Effector CD8-positive, alpha-beta T cell (primary cell): ENCODE results near the gene ETV1.

Experiments used
- DNase-seq: peaks from one replicate; lab custom pipeline; 2025; lab: John Stamatoyannopoulos, UW

The ETV1 gene

DNA sequence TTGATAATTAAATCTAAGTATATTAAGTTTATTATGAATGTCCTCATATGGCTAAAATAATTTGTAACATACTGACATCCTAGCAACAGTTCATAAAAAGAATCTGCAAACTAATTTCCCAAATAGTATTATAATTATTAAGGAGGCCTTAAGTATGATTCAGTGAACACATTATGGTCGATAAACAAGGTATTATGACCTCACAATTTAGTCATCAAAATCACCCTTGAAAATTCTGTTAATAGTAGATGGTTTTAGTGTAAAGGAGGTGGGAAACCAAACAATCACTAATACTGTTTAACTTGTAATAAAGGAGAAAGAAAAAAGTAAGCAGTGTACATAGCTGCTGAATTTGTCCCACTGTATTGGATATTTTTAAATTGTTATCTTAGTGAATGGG, 2.1 kb downstream of the ETV1 start:
- no peak for DNase-seq

DNA sequence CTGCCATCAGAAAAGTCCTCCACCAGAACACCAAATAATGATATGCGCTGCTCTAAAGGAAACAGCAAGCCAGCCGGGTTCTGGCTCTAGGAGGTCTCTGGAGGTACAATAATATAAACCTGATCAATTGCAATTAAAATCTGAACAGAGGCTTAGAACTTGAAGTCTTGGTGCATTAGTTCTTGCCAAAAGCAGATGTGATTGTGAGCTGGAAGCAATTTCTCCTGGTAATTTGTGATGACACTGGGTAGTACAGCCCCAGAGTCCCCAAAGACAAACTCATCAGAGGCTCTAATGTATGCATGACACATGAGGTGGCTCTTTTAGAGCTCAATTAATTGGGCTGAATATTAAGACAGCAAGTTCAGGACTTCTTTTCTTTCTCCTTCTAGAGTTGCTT, 3.3 kb downstream of the ETV1 start:
- no peak for DNase-seq

DNA sequence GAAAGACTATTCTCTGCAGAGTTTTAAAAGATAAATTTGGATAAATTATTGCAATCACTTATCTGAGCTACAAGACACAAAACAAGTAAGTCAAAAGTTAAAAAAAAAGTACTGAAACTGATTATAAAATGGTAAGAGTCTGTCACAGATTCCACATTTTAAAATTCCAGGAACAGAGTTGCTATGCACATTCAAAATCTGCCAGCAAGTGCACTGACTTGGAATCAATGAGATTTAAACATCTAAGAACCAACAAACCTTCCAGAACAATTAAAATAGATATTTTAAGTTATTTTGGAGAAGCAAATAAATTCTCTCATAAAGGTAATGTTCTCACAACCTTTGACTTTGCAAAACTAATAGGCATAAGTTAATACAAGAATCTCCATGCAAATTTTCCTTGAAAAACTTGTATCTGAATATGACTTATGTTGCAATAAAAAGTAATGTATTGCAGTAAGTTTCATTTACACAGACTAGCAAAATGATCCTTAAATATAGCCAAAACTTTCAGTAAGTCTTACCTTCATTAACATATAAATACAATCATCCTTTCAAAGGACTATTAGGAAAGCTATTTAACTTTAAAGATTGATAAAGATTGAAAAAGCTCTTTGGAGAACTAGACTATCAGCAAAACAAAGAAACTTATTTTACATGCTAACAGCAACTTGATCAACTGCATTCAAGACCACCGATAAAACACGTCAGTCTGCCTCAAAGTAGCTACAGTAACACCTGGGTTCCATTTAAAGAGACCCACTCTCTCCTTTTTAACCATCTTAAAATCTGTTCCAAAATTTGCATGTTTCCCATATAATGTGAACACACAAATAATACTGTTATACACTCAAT, 4.4 kb downstream of the ETV1 start:
- no peak for DNase-seq

DNA sequence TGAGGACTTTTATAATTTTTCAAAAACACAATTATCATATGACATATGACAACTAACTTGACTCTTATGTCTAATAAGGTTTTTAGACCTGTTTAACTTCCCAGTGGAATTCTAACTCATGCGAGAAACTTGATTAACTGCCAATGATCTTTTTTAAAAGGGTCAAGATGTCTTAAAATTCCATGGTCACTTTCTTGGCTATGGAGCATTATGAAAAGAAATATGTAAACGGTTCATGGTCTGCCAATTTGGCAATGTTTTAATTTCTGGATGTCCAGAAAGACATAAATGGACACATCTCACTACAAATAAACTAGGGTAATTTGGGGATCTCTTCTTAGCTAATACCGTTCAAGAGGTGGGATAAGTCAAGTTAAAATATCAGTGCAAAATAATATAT, 5.4 kb downstream of the ETV1 start:
- no peak for DNase-seq

DNA sequence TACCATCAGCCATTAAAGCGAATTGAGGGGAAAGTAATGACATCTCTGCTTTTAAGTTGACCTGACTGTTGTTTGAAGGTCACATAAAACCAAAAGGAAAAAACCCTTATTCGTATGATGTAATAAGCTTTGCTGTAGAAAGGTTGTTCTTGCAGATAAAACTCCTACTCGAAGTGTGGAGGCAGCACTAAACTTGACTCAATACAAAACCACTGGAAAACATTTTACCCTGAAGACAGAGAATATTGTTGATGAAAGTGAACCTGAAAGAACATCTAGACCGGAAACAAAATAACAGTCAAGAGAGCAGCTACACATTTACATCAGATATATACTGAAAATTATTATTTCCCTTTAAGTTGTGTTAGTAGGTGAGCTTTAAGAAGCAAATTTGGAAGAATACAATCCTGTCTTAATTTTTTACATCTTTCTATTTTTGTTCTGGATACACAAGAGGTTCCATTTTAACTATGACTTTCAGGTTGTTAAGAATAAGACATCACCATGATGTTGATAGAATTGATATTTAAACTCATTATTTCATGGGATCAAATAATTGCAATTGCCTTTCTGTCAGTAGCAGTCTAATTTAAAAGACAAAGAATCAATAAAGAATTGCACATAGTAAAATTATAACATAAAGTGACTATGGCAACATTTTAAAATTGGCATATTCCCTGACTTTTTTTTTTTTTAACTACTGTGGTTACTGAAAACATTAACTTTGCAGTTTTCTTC, 6.4 kb downstream of the ETV1 start:
- DNase-seq = no peak

DNA sequence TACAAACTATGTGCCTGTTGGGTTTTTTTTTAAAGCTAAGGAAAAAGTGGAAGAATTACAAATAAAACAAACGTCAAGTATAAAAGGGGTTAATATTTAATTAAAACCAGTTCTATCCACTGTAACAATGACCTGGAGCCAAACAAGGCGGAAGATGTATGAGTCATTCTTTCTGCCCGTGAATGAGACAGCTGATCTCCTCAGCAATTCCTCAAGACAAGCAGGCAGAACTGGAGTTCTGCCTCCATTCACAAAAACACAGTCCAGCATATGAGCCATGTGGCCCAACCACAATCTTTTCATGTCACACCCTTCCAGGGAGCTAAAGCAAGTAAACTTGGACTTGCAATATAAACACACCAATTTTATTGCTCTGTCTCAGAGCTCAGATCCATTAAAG, 8.4 kb downstream of the ETV1 start:
- DNase-seq = no peak

DNA sequence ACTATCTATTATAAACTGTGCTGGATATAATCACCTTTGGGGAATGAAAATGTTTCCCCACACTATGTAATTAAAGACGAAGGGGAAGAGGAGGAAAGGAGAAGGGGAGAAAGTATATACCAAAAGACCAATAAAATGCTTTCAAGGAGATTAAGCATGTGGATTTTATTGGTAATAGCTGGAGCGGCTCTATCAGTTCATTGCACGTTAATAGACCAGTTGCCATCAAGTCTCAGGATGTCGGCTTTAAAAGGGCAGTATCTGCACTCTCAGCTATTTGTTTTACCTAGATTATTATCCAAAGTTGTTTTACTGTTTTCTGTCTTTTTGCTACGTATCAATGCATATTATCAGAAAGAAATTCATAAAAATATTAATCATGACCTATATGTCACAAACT, 9.0 kb downstream of the ETV1 start:
- DNase-seq = no peak

DNA sequence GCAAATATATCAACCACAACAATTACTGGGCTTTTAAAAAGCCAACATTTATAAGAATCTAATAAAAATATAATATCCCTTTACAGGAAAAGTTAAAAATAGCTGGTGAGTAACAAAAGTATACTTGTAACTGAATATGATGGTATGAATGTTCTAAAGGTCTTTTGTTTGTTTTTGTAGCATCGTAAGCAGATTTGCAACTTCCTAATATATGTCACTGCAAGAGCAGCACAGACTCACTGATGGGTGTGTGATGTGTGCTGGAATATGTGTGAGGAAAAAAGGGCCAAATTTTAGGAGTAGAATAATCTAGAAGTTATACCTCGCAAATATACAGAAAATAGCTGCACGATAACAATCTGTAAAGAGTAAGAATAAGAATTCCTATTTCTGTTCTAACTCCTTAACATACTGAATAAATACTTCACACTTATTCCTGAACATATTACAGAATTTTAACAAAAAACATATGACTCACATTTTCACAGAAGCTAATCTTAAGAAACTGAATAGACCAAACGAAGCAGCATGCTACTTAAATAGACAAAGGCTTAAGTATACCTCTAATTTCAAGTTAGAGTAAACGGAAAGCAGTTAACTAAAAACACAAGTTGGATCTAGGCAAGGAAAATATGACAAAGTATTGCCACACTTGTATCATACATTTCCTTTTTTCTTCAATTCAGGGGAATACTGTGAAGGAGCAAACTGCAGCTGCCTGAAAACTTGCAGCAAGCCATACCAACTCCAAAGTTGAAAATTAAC, 9.6 kb downstream of the ETV1 start:
- DNase-seq = no peak

DNA sequence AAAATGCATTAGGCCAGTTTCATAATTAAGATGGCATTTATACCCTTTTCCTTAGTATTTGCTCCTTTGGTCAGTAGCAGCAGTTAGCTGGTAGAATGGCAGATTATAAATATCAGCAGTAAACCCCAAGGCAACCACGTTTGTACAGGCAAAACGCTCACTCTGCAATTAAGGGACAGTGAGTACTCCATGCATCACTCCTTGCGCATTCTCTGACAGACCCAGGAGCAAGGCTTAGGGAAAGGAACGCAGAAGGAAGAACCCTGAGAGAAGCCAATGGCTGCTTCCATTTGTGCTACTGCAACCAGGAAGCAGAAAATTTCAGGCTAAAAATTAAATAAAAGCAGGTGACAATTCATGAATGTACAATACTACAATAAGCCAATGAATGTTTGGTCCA, 12.9 kb downstream of the ETV1 start:
- DNase-seq = no peak

DNA sequence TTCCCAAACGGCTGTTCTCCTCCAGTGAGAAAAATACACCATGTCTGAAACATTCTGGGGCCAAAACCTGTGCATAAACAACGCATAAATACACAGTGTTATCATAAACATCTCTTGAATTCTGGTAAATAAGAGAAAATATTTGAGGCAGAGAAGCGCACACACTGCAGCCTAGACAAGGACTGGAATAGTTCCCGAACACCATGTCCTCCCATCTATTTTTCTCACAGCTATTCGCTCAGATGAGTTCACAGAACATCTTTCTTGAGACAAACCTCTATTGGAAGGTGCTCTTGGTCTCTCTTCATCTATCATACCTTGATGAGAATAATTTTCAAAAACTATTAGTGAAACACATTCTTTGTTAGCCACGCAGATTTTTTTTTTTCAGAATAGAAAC, 24.4 kb downstream of the ETV1 start:
- DNase-seq = no peak

DNA sequence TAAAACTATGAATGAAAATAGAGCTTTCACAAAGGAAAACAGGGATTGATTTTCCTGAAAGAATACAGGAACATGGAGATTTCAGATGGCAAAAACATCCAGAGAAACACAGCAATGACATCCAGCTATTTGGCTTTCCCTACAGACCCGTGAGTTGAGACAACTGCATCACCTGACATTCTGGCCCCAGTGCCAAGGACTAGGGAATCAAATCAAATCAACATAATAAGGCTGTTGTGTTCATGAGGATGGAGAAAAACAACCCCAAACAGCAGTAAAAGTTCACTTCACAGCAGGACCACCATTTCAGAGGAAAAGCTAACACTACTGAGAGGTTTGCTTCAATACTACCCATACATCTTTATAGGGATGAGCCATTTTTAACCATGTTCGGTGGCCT, 25.5 kb downstream of the ETV1 start:
- no peak for DNase-seq

DNA sequence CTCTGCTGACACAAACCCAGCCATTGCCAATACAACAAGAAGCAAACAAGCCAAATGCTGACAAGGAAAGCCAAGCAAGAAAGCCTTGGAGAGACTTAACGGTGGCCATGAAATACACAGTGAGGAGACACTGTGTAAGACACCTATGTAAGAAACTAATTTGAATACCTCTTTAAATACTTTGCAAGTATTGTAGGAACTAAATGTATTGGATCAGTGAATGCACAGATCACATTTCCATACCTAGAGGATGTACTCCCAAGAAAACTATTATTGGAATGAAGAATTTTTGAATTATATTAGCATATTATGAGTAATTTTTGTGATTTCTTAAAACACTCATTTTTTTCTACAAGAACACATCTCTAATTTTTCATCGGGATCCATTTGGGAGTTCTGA, 34.0 kb downstream of the ETV1 start:
- no peak for DNase-seq

DNA sequence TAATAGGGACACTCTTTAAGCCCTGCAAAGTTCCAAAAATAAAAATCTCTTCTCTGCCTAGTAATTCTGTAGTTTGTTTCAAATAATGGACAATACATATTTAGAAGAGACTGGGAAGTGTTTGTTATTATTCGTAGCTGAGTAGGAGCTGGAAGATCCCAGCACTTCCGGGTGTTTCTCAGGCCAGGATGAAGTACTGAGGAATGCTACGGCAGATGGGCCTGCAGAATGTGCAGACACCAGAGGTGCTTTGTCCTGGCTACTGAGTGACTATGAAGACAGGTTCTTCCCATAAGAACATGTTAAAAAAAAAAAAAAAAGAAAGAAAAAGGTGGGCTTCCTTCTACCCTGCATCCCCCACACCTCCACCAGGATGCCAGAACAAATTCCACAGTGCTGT, 36.1 kb downstream of the ETV1 start:
- no peak for DNase-seq

DNA sequence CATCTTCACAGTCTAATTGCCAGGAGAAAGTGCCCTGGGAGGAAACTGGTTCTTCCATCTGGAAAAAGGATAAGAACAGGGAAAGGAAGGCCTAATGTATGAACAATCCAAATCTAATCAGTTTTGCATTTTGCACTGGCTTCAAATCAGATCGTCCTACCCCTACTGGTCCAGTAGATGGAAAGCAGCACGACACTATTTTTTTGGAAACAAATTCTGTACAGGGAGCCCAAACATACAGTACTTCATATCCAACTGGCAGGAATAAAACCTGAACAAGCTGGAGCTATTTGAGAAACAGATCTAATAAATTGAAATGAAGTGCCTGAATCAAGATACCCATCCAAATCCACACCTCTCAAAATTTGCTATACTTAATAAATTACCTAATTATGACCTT, 36.5 kb downstream of the ETV1 start:
- no peak for DNase-seq

DNA sequence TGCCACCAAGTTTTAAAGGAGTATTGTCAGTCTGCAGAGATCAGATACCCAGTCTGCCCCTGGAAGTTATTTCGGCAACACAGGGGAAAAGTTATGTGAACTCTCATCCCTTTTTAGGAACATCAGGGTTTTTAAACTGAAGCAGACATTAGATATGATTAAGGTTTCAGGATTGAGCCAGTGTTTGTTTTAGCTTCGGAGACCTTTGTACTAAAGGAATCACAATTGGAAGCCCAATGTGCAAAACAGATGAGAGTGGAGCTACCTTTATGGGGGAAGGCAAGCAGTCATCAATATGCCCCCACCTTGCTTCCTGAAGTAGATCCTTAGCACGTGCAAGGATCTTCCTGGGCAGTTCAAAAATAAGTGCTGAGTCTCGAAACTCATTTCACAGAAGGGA, 39.5 kb downstream of the ETV1 start:
- no peak for DNase-seq

DNA sequence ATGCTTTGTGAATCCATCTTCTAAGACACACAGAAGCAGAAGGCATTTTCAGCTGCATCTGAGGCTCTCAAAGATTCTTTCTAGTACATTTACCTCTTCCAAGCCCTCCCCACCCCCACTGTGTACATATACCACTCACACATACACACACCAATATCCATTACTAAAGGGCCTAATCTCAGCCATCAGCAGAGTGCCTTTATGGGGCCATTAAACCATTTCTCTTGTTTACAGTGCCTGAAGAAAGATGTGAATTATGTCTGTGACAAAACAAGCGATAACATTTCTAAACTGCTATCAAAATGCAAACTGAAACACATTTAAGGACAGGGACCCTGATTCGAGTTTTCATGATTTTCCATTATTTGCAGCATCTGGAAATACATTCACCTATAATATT, 40.0 kb downstream of the ETV1 start:
- DNase-seq = no peak

DNA sequence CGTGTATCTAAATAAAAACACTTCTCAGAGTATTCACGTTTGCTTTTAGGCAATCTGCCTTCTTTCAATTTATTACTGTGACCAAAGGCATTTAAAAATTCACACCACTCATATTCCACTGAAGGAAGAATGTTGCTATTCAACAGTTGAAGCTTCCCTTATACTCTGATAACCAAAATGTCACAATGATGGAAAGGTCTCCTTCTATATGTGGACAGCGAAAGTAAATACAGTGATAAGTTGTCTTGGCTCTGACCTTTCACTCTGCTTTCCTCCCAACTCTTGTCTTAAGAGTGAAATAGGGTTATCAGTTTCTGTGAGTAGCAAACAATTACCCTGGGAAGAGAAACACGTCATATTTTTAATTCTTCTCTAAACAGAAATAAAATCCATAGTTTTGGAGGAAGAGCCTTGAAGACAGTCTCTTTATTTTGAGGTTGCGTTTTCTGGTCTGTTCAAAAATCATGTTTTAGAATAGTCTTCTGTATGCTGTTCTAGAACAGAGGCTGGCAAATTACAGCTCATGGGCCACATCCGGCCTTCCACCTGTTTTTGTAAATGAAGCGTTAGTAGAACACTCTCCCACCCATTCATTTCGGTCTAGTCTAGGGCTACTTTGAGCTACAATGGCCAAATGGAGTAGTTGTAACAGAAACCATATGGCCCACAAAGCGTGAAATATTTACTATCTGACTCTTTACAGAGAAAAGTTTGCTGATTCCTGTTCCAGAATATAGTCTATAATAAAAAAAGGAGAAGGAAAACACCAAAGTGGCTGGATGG, 41.3 kb downstream of the ETV1 start:
- DNase-seq = no peak

DNA sequence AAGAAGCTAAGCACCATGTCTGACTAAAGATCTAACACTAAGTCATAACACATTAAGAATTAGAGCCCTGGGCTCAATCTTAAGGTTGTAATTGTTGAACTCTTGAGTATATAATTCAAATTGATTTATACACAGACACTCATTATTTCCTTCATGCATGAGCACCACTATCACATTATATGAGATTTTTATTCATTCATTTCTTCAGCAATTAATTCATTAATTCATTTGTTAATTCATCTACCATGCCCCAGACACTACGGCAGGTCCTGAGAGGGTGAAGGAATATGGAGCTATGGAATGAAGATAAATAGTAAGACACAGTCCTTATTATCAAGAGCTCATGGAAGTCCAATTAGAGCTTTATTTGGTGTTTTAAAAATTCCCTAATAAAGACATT, 41.9 kb downstream of the ETV1 start:
- DNase-seq = no peak

DNA sequence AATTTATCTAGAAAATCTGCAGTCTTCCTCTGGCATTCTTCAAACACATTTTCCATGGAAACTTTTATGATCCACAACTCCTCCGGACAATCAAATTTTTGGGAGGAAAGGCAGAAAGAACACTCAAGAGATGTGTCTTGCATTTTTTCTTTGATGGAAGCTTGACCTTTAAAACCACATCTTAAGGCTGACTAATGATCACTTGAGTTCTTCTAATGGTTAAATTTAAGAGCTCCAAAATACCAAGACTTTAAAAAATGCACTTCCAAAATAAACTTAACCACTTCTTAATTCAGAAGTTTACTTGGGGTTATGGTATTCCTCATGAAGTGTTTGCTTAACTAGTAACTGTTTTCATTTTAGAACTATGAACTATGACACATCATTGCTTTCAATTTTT, 43.3 kb downstream of the ETV1 start:
- no peak for DNase-seq

DNA sequence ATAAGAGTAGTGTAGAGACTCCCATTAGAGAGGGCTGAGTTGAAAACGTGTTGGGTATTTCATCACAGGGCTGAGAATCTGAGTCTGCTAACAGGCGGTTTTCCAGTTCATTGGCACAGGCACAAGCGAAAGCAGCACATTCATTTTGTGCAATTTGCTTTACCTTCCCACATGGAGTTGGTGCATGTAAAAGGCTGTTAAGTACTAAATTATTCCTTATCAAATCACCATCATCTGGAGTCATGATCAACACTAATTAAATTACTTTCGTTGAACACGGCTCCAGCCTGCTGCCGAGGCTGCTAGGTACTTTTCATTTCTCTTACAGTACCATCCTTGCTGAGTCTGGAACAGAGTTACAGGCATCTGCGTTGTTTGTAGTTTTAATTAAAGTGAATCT, 43.8 kb downstream of the ETV1 start:
- DNase-seq = no peak

DNA sequence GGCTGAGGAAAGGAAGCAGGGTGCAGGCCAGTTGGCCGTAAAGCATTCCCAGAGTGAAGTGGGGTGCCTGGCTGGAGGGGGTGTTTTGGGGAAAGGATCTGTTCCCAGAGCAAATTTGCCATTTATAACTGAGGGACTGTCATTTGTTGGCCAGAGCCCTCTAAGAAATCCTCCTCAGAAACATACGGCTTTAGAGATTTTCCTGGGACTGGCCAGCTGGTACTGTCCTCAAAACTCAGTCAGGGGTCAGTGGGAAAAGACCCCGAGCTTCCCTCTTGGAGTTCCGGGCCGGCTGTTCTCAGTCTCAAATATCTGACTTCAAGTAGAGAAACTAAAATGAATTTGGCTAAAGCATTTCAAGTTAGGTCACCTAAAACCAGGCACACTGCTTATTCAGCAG, 55.9 kb downstream of the ETV1 start:
- DNase-seq = no peak

DNA sequence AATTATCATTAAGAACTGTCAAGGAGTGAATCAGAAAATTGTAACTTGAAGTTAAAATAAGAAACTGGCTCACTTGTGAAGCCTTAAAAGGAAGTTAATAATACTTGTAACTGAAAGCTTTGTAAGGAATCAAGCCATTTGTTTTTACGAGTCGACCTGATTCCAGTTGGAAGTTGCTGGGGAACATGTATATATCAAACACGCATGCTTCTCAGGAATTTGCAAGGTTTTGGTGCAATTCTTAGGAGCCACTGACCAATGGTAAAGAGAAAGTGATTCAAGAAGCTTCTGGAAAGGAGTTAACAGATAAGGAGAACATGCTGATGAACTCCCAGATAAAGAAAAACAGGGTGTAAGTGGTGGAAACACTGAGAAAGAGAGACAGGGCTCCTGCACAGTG, 56.4 kb downstream of the ETV1 start:
- DNase-seq = no peak
